B cell (primary cell): ENCODE results near the gene CHCHD4. TPM values are rescaled to one million over a fixed set of nuclear protein-coding genes. Genes with fewer than 3 reads are reported as not detected.
"Not testable (repeated sequence)": the region's sequence is repeated elsewhere in the genome, so short reads cannot be mapped to it uniquely, and the experiment has no call there.

Experiments used
- ATAC-seq: fragments of 200-7000 bp; cut with Tn5 transposase; one replicate; pipeline ENCODE4 v1.10.0; 2021; ENCODE audit warnings: low read depth, mild to moderate bottlenecking, moderate number of reproducible peaks, moderate library complexity
- CTCF ChIA-PET: fragments of 350-600 bp; sonication (Branson Sonifier 250); formaldehyde crosslinking; loops from one replicate; lab custom pipeline; 2021; ENCODE audit warnings: antibody characterized with exemption, inconsistent platforms; lab: Charles Lee
- POLR2A ChIA-PET: fragments of 350-600 bp; sonication (Branson Sonifier 250); formaldehyde crosslinking; loops from one replicate; lab custom pipeline; 2021; ENCODE audit warnings: antibody characterized with exemption; lab: Charles Lee
- DNase-seq: peaks from one replicate; pipeline ENCODE4 v3.0.0; 2013
- H2AFZ ChIP-seq: 2 replicates; pipeline ENCODE4 v1.6.1; 2012; ENCODE audit warnings: mild to moderate bottlenecking, low read depth, low read length; ENCODE audit not compliant: insufficient read depth, poor library complexity, severe bottlenecking
- H3K27ac ChIP-seq, 2 donors: 1 replicate in 1 of 2; 2 replicates in 1 of 2; pipeline ENCODE4 v1.5.1; 2012 to 2013; ENCODE audit warnings: low read length in 2 of 2, mild to moderate bottlenecking in 2 of 2, moderate library complexity in 1 of 2
- H3K27me3 ChIP-seq, 4 experiments: fragments of 200-600 bp in 1 of 4; sonication (generic) in 1 of 4; replicated peaks in 1 of 4; 1 replicate in 2 of 4; 2 replicates in 2 of 4; pipeline versions ENCODE4 v1.6.1 to v1.7.0; 2013 to 2016; ENCODE audit warnings: low read length in 3 of 4, mild to moderate bottlenecking in 2 of 4, mixed read lengths in 1 of 4, moderate library complexity in 1 of 4; ENCODE audit not compliant: insufficient read depth in 4 of 4, control insufficient read depth in 3 of 4; ENCODE audit errors: control extremely low read depth in 1 of 4
- H3K36me3 ChIP-seq, 2 experiments: replicated peaks in 1 of 2; 1 replicate in 1 of 2; 2 replicates in 1 of 2; pipeline versions ENCODE4 v1.6.1 to v1.7.1; 2013; ENCODE audit warnings: low read length in 1 of 2; ENCODE audit not compliant: insufficient read depth in 2 of 2, control insufficient read depth in 1 of 2; ENCODE audit errors: control extremely low read depth in 1 of 2, extremely low read depth in 1 of 2
- H3K4me1 ChIP-seq, 2 donors: fragments of 200-600 bp in 1 of 2; sonication (generic) in 1 of 2; 1 replicate in 1 of 2; 2 replicates in 1 of 2; pipeline versions ENCODE4 v1.5.1 to v1.6.1; 2013 to 2017; ENCODE audit warnings: low read length in 2 of 2; ENCODE audit not compliant: control insufficient read depth in 2 of 2, insufficient read depth in 2 of 2
- H3K4me2 ChIP-seq: replicated peaks from 2 replicates; pipeline ENCODE3; 2012; ENCODE audit warnings: mild to moderate bottlenecking, low read depth, low read length; ENCODE audit not compliant: poor library complexity, severe bottlenecking
- H3K4me3 ChIP-seq, 5 experiments: fragments of 200-600 bp in 1 of 5; sonication (generic) in 1 of 5; 1 replicate in 3 of 5; 2 replicates in 2 of 5; pipeline versions ENCODE4 v1.5.1 to v1.7.0; 2011 to 2016; ENCODE audit warnings: low read length in 4 of 5, mild to moderate bottlenecking in 4 of 5, low read depth in 2 of 5, control low read depth in 1 of 5, moderate library complexity in 1 of 5; ENCODE audit not compliant: insufficient read depth in 1 of 5; ENCODE audit errors: control extremely low read depth in 1 of 5, extremely low read depth in 1 of 5
- H3K79me2 ChIP-seq: fragments of 200-600 bp; sonication (generic); one replicate; pipeline ENCODE4 v1.6.0; 2016; ENCODE audit warnings: low read length; ENCODE audit not compliant: control insufficient read depth, insufficient read depth
- H3K9ac ChIP-seq: fragments of 200-600 bp; sonication (generic); 2 replicates; pipeline ENCODE4 v1.6.1; 2017; ENCODE audit warnings: mild to moderate bottlenecking, low read length, moderate library complexity
- H3K9me3 ChIP-seq, 3 donors: one replicate each; pipeline versions ENCODE4 v1.6.1 to v1.7.1; 2013; ENCODE audit warnings: low read length in 2 of 3; ENCODE audit not compliant: control insufficient read depth in 2 of 3, insufficient read depth in 1 of 3; ENCODE audit errors: control extremely low read depth in 1 of 3
- H4K20me1 ChIP-seq: 2 replicates; pipeline ENCODE4 v1.6.0; 2012; ENCODE audit warnings: mild to moderate bottlenecking, low read length; ENCODE audit not compliant: insufficient read depth, control insufficient read depth, poor library complexity, severe bottlenecking
- H3K27ac Mint-ChIP-seq: one replicate; pipeline ENCODE4 v1.8.0; 2021; ENCODE audit warnings: mixed read lengths
- H3K27me3 Mint-ChIP-seq: one replicate; pipeline ENCODE4 v1.8.0; 2021; ENCODE audit warnings: mixed read lengths
- H3K4me1 Mint-ChIP-seq: one replicate; pipeline ENCODE4 v1.8.0; 2021; ENCODE audit warnings: mixed read lengths
- H3K4me3 Mint-ChIP-seq: one replicate; pipeline ENCODE4 v1.8.0; 2021; ENCODE audit warnings: mixed read lengths
- H3K9me3 Mint-ChIP-seq: one replicate; pipeline ENCODE4 v1.8.0; 2022; ENCODE audit warnings: mixed read lengths; ENCODE audit not compliant: insufficient read depth
- EZH2 ChIP-seq: IDR thresholded peaks from 2 replicates; pipeline ENCODE4 v1.6.1; 2012; ENCODE audit warnings: borderline replicate concordance, low read depth, mild to moderate bottlenecking, moderate library complexity, low read length; ENCODE audit not compliant: insufficient read depth, poor library complexity, severe bottlenecking
- WGBS: methylation state at CpG from one replicate; pipeline ENCODE4 v1.1.5; 2013; ENCODE audit warnings: missing lambda C conversion rate; ENCODE audit not compliant: insufficient coverage; 5-methylcytosine and 5-hydroxymethylcytosine counted together
- intact Hi-C: fragments of 100-400 bp; cut with micrococcal nuclease; formaldehyde crosslinking; loops from one replicate; pipeline ENCODE4 v1.10.0; 2022
- polyA plus RNA-seq: library from polyadenylated mRNA; depleted of rRNA; stranded (reverse); fragments of >200 nt; gene quantifications from 2 replicates; pipeline ENCODE4 v1.2.3, GENCODE V29; 2012
- total RNA-seq, 2 donors: library from RNA; stranded (reverse); fragments of 120-200 nt in 1 of 2; gene quantifications; 1 replicate in 1 of 2; 2 replicates in 1 of 2; pipeline versions ENCODE4 v1.2.3 to v1.2.4, GENCODE V29; 2013 to 2022
- TF ChIP-seq, protein P1 (sequence below): fragments of 200-600 bp; IDR thresholded peaks from one replicate; pipeline ENCODE4 v1.8.0; 2022; ENCODE audit warnings: antibody characterized with exemption, mild to moderate bottlenecking

Gene CHCHD4
- total and polyA plus RNA-seq, 2 donors (not counting 1 experiment from before 2014, with no cell fraction given) = 3.7 to 8.0 TPM

DNA sequence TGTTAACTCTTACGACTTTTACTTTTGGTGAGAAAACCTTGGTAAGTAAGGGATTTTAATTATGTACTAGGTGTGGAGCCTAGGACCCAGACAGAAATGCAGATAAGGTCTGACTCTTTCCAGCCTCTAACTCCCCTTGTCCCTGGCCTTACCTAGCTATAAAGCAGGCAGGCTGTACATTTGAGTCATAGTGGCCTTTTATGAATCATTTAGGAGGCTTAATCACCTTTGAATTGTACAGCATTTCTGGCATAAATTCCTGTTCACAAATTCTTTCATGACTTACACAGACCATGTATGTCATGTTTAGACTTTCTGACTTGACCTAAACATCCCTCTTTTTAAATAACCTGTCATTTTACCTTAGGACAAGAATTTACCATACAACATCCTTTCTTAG is 47.4 kb downstream of the CHCHD4 start:
- no peaks in the 10 kb centered on the region for H4K20me1 ChIP-seq
- H3K4me2 ChIP-seq = no peak overlapping the region
- Mint-ChIP-seq H3K27me3 (peaks cover 10% of the 10 kb centered on the region), H3K27ac (no peak overlapping the region), H3K4me1 (no peaks in the 10 kb centered on the region), H3K4me3 (no peak overlapping the region), H3K9me3 (peaks cover 2% of the 10 kb centered on the region)
- no peaks in the 10 kb centered on the region for H3K79me2 ChIP-seq
- ATAC-seq (no peak), DNase-seq (no peak)
- no peak overlapping the region for H2AFZ ChIP-seq
- no peaks in the 10 kb centered on the region for H3K4me1 ChIP-seq
- ChIA-PET POLR2A (no interaction called here), CTCF (no interaction called here)
- no peaks in the 10 kb centered on the region for H3K36me3 ChIP-seq
- TF ChIP-seq, protein P1, sequence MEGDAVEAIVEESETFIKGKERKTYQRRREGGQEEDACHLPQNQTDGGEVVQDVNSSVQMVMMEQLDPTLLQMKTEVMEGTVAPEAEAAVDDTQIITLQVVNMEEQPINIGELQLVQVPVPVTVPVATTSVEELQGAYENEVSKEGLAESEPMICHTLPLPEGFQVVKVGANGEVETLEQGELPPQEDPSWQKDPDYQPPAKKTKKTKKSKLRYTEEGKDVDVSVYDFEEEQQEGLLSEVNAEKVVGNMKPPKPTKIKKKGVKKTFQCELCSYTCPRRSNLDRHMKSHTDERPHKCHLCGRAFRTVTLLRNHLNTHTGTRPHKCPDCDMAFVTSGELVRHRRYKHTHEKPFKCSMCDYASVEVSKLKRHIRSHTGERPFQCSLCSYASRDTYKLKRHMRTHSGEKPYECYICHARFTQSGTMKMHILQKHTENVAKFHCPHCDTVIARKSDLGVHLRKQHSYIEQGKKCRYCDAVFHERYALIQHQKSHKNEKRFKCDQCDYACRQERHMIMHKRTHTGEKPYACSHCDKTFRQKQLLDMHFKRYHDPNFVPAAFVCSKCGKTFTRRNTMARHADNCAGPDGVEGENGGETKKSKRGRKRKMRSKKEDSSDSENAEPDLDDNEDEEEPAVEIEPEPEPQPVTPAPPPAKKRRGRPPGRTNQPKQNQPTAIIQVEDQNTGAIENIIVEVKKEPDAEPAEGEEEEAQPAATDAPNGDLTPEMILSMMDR = no peak
- no peak for TF ChIP-seq EZH2
- H3K9ac ChIP-seq = no peak overlapping the region
- H3K27ac ChIP-seq = no peak overlapping the region
- H3K9me3 ChIP-seq = peaks cover 0 to 1% (median 0%) of the 10 kb centered on the region in 3 donors
- intact Hi-C loops = no loop called here
- no peaks in the 10 kb centered on the region for H3K27me3 ChIP-seq
- no peak overlapping the region for H3K4me3 ChIP-seq
- no CpG with 5 or more reads among the region's 1 CpG for WGBS

GRCh38 chr3:14075233-14075632 is 49.4 kb downstream of the CHCHD4 start:
- H3K4me1 Mint-ChIP-seq, intact Hi-C loops, H3K36me3 ChIP-seq, H3K9me3 ChIP-seq, H3K27me3 Mint-ChIP-seq, H3K4me3 ChIP-seq, H3K4me2 ChIP-seq, ATAC-seq, H4K20me1 ChIP-seq, H3K9me3 Mint-ChIP-seq, H3K27ac ChIP-seq, H3K9ac ChIP-seq, CTCF ChIA-PET, H3K4me3 Mint-ChIP-seq, H3K27me3 ChIP-seq, H2AFZ ChIP-seq, POLR2A ChIA-PET, H3K27ac Mint-ChIP-seq, DNase-seq, H3K4me1 ChIP-seq, H3K79me2 ChIP-seq: not testable (repeated sequence)
- no CpG with 5 or more reads among the region's 3 CpGs for WGBS
